Measurements from ENCODE around the gene FAM240B.

FAM240B gene
- total RNA-seq, result 0 reads per million in 4 donors

DNA sequence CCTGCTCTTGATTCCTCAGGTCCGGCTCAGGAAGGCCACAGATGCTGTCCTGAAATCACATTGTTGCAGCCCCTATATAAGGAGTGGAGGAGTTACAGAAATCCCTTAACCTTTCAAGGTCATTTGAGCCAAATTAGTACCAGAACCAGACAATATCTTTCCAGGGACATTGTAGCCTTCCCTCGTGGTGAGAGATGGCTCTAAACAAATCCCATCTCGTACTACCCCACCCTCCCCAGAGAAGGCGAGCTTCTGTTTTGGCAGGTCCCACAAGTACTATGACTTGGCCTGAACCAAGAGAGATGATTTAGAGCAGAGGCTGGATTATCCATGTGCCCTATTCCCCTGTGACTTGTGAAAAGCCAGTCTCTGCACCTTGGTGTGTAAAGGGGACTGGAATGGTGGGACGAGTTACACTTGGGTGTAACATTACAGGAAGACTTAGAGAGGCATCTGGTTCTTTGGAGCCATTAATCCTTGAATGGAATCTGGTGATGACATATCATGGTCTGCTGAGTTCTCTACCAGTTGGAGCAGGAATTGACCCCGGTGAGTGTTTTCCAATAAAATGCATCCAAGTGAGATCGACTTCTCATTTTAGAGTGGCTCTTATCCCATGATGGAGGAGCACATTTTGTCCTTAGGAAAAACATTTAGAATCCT lies at the start of gene FAM240B:
TSS of gene FAM240B (minus strand) at position 51 of the 663 bp plus-strand sequence. CDS start 16,134 bp downstream, outside the sequence.
- DNase-seq, result no peak

GRCh38 chr9:38768351-38768761 lies 48.4 kb upstream of the FAM240B start:
- no peak for DNase-seq

- no peak for DNase-seq
These were observed 45.2 kb upstream of the FAM240B start for GRCh38 chr9:38765101-38765500.

DNA sequence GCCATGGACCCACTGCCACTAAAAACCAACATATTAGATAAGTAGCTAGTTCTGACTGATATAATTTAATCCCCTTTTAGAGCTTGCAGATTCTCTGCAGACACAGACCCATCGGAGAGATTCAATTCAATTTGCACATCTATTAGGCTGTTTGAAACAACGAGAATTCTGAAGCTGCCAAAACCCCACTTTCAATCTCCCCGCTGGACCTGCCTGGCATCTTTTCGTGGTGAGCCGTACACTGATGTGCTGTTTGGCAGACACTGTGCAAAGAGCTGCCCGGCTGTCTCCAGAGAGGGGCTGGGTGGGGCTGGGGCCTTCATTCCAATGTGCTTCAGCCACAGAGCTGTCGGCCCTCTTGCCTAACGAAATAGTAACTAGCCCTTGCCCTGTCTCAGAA lies 42.1 kb upstream of the FAM240B start:
- no peak for DNase-seq

- DNase-seq, result no peak
These were observed 41.4 kb upstream of the FAM240B start for GRCh38 chr9:38761339-38761738.

GRCh38 chr9:38756702-38757101 lies 36.8 kb upstream of the FAM240B start:
- DNase-seq, result no peak

DNA sequence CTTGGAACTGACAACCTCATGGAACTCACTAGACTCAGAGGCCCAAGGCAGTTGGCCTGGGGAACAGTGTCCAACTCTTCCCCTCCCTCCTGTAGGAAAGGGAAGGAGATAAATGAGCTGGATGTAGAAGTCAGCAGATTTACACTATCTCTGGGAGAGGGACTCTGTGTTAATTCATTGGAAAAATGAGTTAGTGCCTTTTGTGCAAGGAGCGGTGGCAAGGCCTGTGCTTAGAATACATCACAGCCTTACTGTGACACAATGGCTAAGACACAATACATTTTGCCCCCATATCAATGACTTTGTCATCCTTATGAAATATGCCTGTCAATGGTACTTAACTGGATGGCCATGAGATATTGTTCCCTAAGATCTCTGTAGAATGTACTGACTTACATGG lies 28.0 kb upstream of the FAM240B start:
- no peak for DNase-seq

- no peak for DNase-seq
These were observed 27.1 kb upstream of the FAM240B start for GRCh38 chr9:38747067-38747466.

GRCh38 chr9:38746303-38746702 lies 26.4 kb upstream of the FAM240B start:
- no peak for DNase-seq

DNA sequence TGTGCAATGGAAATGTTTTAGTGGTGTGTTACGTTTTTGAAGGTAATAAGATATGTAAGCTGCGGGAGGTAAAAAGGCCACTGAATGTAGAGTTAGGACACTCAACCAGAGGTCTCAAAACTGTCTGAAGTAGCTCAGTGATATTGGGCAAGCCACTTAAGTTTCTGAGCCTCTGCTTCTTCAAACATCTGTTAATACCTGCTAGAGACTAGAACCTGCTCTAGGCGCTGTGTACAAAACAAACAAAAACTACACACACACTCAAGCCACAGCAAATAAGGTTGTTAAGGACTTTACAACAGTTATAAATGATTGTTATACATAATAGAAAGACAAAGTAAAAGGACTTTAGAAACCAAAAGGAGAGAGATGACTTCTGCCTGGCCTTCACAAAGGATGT lies 24.6 kb upstream of the FAM240B start:
- no peak for DNase-seq

- no peak for DNase-seq
These were observed 17.3 kb upstream of the FAM240B start for GRCh38 chr9:38737246-38737645.

GRCh38 chr9:38734831-38735230 lies 14.9 kb upstream of the FAM240B start:
- no peak for DNase-seq

DNA sequence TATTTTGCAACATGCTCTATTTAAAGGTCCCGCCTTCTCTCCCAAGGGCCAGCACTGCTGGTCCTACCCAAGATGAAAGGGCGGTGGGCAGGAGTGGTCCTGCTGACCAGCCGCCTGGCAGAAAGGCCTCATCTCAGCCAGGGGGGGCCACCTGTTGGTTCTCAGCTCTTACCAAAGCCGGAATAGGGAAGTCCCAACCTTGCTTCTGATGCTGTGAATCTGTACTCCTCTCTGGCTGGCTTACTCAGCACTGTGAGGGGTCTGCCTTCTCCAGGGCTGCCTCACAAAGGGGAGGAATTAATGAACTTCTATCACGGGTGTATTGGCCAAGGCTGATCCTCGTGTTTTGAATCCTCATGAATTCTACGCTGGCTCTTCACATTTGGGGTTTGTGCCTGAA lies 13.6 kb upstream of the FAM240B start:
- DNase-seq, result no peak

- DNase-seq, result no peak
These were observed 13.0 kb upstream of the FAM240B start for GRCh38 chr9:38732885-38733284.

- DNase-seq, result no peak
These were observed 7.6 kb upstream of the FAM240B start for GRCh38 chr9:38727497-38728001.

DNA sequence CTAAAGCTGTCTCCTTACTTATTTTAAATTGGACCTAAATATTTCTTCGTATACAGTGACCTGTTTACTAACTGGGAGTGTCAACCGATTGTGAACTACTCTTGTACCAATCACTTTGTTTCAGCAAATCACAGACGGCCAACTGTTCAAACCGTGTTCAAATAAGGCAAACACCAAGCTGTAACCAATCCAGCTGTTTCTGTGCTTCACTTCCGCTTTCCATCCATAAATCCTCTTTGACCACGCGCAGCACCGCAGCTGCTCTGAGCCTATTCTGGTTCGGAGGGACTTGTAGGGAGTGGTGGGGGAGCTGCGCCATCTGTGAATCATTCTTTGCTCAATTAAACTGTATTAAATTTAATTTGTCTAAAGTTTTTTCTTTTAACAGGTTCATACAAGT lies 4.8 kb upstream of the FAM240B start:
- DNase-seq, result no peak

- no peak for DNase-seq
These were observed 1.8 kb downstream of the FAM240B start for GRCh38 chr9:38718148-38718547.

- DNase-seq, result no peak
These were observed 4.2 kb downstream of the FAM240B start for GRCh38 chr9:38715684-38716083.

GRCh38 chr9:38713426-38713825 lies 6.5 kb downstream of the FAM240B start:
- no peak for DNase-seq

DNA sequence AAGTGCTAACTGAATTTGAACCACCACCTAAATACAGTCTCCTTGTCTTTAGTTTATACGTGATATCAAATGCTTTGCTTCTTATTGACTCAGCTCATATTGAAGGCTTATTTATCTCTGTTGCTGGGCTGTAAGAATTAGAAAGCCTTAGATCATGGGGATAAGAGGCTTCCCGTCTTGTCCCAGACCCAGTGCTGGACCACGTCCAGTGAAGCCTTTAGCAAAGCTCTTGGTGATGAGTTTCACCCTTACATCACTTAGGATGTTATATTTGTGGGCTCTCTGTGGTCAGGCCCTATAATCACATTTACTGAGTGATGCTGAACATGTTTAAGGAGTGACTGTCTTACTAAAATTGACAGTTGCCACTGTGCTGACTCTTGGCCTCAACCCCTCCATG lies 11.2 kb downstream of the FAM240B start:
- no peak for DNase-seq

- no peak for DNase-seq
These were observed 11.9 kb downstream of the FAM240B start for GRCh38 chr9:38707885-38708637.

GRCh38 chr9:38706493-38706892 lies 13.4 kb downstream of the FAM240B start:
- no peak for DNase-seq

- no peak for DNase-seq
These were observed 14.0 kb downstream of the FAM240B start for GRCh38 chr9:38705917-38706316.

DNA sequence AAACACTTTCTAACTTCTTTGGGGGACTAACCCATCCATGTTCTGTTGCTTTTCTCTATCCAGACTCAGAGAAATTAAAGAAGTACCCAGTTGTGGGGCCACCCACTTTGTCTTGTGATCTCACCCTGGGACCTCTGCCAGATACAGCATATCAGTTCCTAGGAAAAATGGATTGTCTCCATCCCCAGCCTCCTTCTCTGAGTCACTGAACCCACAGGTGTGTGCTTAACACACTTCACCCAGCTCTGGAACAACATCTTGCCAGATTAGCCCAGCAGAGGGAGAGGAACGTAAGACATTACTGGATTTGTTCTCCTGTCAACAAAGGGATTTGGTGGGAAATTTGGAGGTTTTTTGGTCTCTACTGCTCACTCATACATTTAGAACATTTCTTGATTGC lies 19.2 kb downstream of the FAM240B start:
- DNase-seq, result no peak

Measured in T-helper 1 cell (primary cell).